ENCODE measurements around the gene ADCY3. TPM values are rescaled to one million over a fixed set of nuclear protein-coding genes. Genes with fewer than 3 reads are reported as not detected.

ADCY3 gene
- total RNA-seq, 1 experiment from 2014 or later = 39.5 TPM

- peaks cover 11 to 12% of the 10 kb centered on the region in 2 experiments for H3K4me1 Mint-ChIP-seq
- Histone ChIP-seq H3K27ac (ENCODE audit: insufficient read length, low read depth, low read length) (no peak overlapping the region), H2AK5ac (ENCODE audit: insufficient read length, low read length) (no peak overlapping the region), H4K8ac (replicated peaks; ENCODE audit: insufficient read length, low read depth, low read length) (no peak overlapping the region), H3T11ph (ENCODE audit: low read length) (no peak overlapping the region), H2BK5ac (ENCODE audit: insufficient read length, low read length) (no peak overlapping the region), H3K79me2 (ENCODE audit: insufficient read depth, low read length) (no peaks in the 10 kb centered on the region), H4K91ac (ENCODE audit: insufficient read length, low read depth, low read length) (no peak overlapping the region), H3K56ac (ENCODE audit: insufficient read length, low read depth, low read length) (no peak overlapping the region), H3K9ac (ENCODE audit: extremely low read depth, insufficient read length, low read length) (no peak overlapping the region), H3K4me2 (ENCODE audit: insufficient read depth, insufficient read length, low read length) (no peak overlapping the region), H3K4me1 (ENCODE audit: insufficient read depth, low read length) (no peaks in the 10 kb centered on the region), H3K14ac (ENCODE audit: insufficient read depth, low read length) (no peak overlapping the region), H4K5ac (ENCODE audit: insufficient read length, low read depth, low read length) (no peak overlapping the region), H2BK120ac (ENCODE audit: low read depth, low read length, poor library complexity, severe bottlenecking) (no peak overlapping the region), H2BK20ac (ENCODE audit: low read depth, low read length, poor library complexity, severe bottlenecking) (no peak overlapping the region), H4K20me1 (ENCODE audit: control insufficient read depth, insufficient read depth, insufficient read length) (no peaks in the 10 kb centered on the region), H3K23me2 (ENCODE audit: insufficient read length, low read depth, low read length, poor library complexity, severe bottlenecking) (no peaks in the 10 kb centered on the region), H3K23ac (ENCODE audit: insufficient read length, low read depth, low read length) (no peak overlapping the region), H3K79me1 (ENCODE audit: insufficient read depth, low read depth, low read length, poor library complexity, severe bottlenecking) (no peaks in the 10 kb centered on the region), H3K27me3 (ENCODE audit: insufficient read depth, low read length) (no peaks in the 10 kb centered on the region), H3K9me3 (ENCODE audit: control insufficient read depth, low read depth, low read length) (peaks cover 4% of the 10 kb centered on the region), H3K18ac (ENCODE audit: insufficient read length, low read depth, low read length) (no peak overlapping the region), H2BK15ac (ENCODE audit: low read depth, low read length) (no peak overlapping the region), H2AFZ (ENCODE audit: low read length) (no peak overlapping the region), H3K4ac (ENCODE audit: low read depth, low read length) (no peak overlapping the region), H2BK12ac (ENCODE audit: insufficient read length, low read depth, low read length) (no peak overlapping the region)
- TF ChIP-seq, protein P1, sequence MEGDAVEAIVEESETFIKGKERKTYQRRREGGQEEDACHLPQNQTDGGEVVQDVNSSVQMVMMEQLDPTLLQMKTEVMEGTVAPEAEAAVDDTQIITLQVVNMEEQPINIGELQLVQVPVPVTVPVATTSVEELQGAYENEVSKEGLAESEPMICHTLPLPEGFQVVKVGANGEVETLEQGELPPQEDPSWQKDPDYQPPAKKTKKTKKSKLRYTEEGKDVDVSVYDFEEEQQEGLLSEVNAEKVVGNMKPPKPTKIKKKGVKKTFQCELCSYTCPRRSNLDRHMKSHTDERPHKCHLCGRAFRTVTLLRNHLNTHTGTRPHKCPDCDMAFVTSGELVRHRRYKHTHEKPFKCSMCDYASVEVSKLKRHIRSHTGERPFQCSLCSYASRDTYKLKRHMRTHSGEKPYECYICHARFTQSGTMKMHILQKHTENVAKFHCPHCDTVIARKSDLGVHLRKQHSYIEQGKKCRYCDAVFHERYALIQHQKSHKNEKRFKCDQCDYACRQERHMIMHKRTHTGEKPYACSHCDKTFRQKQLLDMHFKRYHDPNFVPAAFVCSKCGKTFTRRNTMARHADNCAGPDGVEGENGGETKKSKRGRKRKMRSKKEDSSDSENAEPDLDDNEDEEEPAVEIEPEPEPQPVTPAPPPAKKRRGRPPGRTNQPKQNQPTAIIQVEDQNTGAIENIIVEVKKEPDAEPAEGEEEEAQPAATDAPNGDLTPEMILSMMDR (conservative IDR thresholded peaks at IDR 0.05) = no peak
- peaks cover 36 to 38% of the 10 kb centered on the region in 2 experiments for H3K9me3 Mint-ChIP-seq
- WGBS (ENCODE audit: extremely low coverage, insufficient read length, low lambda C conversion rate) = no CpG with 5 or more reads among the region's 3 CpGs
- no peak overlapping the region for H3K27ac Mint-ChIP-seq
- no peak overlapping the region for H3K4me3 Mint-ChIP-seq
- H3K36me3 Mint-ChIP-seq (ENCODE audit: insufficient read depth in 1 of 3, low read depth in 3 of 3) = peaks cover 43 to 56% (median 46%) of the 10 kb centered on the region in 3 experiments
- no peaks in the 10 kb centered on the region for H3K27me3 Mint-ChIP-seq (ENCODE audit: low read depth)
- DNase-seq = no peak
Observed at GRCh38 chr2:24893934-24894333, 26.1 kb downstream of the ADCY3 start.

All from H9 (cell line).